GM18502 (cell line): Measurements from ENCODE around the gene PRKN.

Experiments
- ATAC-seq: cut with Tn5 transposase; IDR thresholded peaks from one replicate; pipeline ENCODE4 v1.9.1; 2021; ENCODE audit warnings: mild to moderate bottlenecking; ENCODE audit not compliant: unreplicated experiment, poor library complexity

PRKN gene

GRCh38 chr6:161954699-161955276 is 772.8 kb downstream of the PRKN start:
- ATAC-seq: no peak

GRCh38 chr6:161954077-161954476 is 773.5 kb downstream of the PRKN start:
- ATAC-seq: no peak

- no peak for ATAC-seq
Measured at GRCh38 chr6:161951126-161951525, 776.4 kb downstream of the PRKN start.

GRCh38 chr6:161949531-161949930 is 778.0 kb downstream of the PRKN start:
- no peak for ATAC-seq

- no peak for ATAC-seq
Measured at GRCh38 chr6:161948462-161948861, 779.1 kb downstream of the PRKN start.

- ATAC-seq: no peak
Measured at GRCh38 chr6:161947371-161947770, 780.2 kb downstream of the PRKN start.

GRCh38 chr6:161946461-161946860 is 781.1 kb downstream of the PRKN start:
- ATAC-seq: no peak

- ATAC-seq: no peak
Measured at GRCh38 chr6:161943561-161943960, 784.0 kb downstream of the PRKN start.

- no peak for ATAC-seq
Measured at GRCh38 chr6:161941565-161941964, 786.0 kb downstream of the PRKN start.

GRCh38 chr6:161940519-161940918 is 787.0 kb downstream of the PRKN start:
- no peak for ATAC-seq

- ATAC-seq: no peak
Measured at GRCh38 chr6:161926324-161926723, 801.2 kb downstream of the PRKN start.

GRCh38 chr6:161924516-161925116 is 803.0 kb downstream of the PRKN start:
- no peak for ATAC-seq

GRCh38 chr6:161922631-161923119 is 804.9 kb downstream of the PRKN start:
- no peak for ATAC-seq

GRCh38 chr6:161921602-161922395 is 805.8 kb downstream of the PRKN start:
- no peak for ATAC-seq

- no peak for ATAC-seq
Measured at GRCh38 chr6:161919691-161920090, 807.9 kb downstream of the PRKN start.

- no peak for ATAC-seq
Measured at GRCh38 chr6:161918628-161919205, 808.8 kb downstream of the PRKN start.

GRCh38 chr6:161918109-161918531 is 809.4 kb downstream of the PRKN start:
- ATAC-seq: no peak

GRCh38 chr6:161917645-161918044 is 809.9 kb downstream of the PRKN start:
- ATAC-seq: no peak

- no peak for ATAC-seq
Measured at GRCh38 chr6:161915456-161915964, 812.1 kb downstream of the PRKN start.

GRCh38 chr6:161908872-161909271 is 818.7 kb downstream of the PRKN start:
- no peak for ATAC-seq

- ATAC-seq: no peak
Measured at GRCh38 chr6:161906571-161906970, 821.0 kb downstream of the PRKN start.
